GM21367 (cell line): ENCODE results near the gene ABTB1.

ENCODE experiments used
- ATAC-seq: cut with Tn5 transposase; IDR thresholded peaks from one replicate; pipeline ENCODE4 v1.9.1; 2021; ENCODE audit not compliant: unreplicated experiment

ABTB1 gene

DNA sequence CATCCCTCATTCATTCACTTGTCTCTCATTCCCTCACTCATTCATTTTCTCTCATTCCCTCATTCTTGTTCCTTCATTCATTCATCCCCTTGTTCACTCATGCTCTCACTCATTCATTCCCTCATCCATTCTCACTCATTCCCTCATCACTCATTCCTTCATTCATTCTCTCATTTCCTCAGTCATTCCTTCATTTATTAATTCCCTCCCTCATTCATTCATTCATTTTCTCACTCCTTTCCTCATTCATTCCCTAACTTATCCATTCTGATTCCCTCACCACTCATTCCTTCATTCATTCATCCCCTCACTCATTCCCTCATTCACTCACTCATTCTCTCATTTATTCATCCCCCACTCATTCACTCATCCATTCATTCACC lies 13.8 kb downstream of the ABTB1 start:
- ATAC-seq, result no peak

GRCh38 chr3:127687228-127687737 lies 14.5 kb downstream of the ABTB1 start:
- no peak for ATAC-seq

DNA sequence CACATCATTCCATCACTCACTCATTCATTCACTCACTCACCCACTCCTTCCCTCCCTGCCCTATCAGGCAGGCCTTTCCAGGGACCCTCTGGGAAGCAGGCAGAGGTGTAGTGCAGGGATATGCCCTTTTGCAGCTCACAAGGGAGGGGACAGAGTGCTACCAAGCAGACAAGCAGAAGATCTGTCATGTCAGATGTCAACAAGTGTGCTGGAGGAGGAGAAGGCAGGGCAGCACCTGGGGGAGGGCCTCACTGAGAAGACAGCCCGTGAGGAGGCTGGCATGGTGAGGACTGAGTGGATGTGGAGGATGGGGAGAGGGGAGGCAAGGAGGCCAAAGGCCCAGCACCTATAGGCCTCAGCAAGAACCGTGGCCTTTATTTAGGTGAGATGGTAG lies 15.3 kb downstream of the ABTB1 start:
- ATAC-seq, result no peak

DNA sequence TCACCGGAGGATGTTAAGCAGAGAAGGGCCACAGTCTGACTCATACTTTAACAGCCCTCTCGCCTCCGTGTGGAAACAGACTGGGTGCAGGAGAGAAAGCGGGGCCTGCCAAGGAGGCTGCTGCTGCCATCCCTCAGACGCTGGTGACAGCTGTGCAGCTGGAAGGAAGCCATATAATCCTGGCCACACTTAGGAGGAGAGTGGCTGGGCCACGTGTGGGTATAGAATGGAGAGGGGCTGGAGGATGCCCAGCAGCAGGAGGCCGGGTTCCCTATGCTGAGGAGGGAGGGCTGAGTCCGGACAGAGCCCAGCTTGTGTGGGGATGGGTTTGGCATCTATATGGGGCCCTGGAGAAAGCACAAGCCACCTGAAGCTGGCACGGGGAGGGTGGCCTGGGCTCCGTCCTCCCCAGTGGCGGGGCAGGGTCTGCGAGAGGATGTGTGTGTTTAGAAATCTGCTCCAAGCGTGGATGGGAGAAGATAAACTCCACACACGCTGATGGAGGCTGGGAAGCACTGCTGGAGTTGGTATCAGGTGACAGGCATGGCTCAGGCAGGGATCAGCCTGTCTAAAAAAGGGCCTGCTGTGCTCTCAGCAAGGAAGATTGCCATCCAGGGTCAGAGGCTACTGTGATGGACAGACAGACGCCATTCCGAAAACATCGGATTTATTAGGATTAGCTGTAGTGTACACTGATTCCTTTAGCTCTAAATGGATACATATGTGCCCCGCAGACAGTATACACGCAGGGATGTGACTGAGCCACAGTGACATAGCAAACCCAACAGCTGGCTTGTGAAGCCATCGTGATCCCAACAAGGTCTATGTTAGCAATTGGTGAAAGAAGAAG lies 15.9 kb downstream of the ABTB1 start:
- no peak for ATAC-seq

GRCh38 chr3:127689266-127689860 lies 16.6 kb downstream of the ABTB1 start:
- no peak for ATAC-seq

DNA sequence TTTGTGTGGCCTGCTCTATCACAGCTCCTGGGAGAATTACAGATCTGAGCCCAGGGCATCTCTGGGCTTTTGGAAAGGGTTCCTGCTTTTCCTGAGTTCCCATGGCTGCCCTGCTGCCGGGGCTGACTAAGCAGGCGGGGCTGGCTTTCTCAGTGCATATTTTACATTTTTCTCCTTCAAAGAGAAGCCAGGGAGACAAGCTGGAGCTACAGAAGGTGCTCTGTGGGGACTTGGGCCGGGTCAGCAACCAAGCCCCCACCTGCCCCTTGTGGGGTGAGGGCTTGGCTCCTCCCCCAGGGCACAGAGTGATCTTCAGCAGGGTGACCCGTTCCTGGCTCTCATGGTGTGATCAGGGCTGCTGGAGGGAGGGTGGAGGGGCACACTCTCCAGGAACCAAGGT lies 17.4 kb downstream of the ABTB1 start:
- ATAC-seq, result no peak

DNA sequence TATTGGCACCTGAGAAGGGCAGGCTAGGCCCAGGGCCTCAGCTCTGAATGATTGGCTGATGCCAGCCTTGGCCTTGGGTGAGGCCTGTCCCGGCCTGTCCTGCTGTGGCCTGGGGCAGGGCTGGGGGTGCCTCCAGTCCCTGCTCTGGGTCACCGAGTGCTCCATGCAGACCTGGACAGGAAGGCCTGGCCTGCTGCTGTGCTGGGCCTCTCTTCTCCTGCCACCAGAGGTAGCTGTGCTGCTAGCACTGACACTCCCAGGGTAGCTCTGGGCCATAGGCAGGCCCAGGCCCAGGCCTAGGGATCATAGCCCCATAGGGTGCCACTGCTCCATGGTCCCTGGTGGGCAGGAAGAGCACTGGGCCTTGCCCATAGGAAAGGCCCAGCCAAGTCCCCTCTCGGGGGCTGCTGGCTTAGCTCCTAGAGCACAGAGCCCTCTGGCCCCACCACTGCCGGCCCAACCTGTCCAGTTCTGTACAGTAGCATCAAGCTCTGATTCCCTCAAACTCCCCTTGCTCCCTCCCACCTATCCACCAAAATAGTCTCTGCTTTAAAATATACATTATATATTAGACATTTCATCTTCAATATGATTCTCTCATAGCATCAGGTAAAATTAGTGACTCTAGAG lies 18.2 kb downstream of the ABTB1 start:
- ATAC-seq, result no peak

DNA sequence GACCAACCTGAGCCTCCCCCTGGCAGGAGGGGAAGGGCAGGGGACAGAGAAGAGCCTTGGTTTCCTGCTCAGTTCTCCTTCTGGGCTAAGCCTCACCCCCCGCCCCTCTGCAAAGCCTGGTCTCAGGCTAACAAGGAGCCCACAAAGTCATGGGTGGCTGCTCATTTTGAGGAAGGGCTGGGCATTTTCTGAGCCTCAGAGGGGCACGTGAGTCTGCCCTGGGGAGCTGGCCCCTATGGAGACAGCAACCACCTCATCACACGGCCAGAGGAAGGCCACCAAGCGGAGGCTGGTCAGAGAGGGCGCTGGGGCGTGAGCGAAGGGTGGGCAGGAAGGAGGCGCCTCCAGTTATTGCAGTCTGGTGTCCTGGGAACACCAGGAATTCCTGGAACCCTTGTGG lies 18.7 kb downstream of the ABTB1 start:
- no peak for ATAC-seq

DNA sequence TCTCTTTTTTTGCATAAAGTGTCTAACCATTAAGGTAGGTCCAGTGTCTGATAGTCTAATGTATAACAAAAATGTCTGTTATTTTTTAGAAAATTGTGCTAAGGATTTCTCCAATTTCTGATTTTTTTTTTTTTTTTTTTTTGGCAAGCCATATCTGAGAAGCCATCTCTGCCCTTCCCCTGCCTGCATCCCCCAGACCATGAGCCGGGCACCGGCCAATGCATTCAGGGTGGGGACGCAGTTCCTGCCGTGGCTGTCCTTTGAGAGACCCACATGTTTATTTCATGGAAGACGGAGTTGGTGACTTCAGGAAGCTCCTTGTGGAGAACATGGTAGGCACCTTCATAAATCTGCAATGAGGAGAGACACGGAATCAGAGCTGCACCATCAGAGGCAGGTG lies 19.2 kb downstream of the ABTB1 start:
- ATAC-seq, result no peak

DNA sequence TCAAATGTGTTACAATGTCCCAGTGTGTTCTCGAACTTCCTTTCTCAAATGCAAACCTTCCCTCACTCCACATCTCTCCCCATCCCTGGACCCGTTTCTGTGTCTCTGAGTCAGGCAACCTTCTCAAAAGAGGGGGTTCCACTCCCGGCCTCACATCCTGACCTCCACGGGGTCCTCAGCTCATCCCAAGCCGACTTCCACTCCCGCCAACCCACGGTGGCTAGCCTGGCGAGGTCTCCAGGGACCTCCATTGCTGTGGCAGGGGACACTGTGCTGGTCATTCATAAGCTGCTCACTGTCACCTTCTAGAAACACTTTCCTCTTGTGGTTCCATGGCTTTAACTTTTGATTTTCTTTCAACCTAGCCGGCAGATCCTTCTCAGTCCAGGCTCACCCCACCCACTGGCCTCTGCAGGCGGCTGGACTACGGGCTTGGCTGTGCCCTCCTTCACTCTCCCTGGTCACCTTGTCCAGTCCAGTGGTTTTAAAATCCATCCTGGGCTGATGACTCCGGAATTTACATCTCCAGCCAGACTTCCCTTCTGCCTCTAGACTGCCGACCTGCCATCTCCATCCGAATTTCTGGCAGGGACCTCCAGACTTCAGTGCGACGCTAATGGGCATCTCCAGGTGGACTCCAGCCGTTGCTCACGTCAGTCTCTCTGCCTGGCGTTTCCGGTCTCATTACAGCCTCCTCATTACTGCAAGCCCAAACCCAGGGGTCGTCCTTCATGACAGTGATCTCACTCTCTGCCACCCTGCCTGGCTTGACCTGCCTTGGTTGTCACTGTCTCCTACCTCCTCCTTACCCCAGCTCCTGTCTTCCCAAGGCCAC lies 20.0 kb downstream of the ABTB1 start:
- ATAC-seq, result no peak

GRCh38 chr3:127693336-127693843 lies 20.6 kb downstream of the ABTB1 start:
- no peak for ATAC-seq

GRCh38 chr3:127694467-127695215 lies 21.9 kb downstream of the ABTB1 start:
- no peak for ATAC-seq

DNA sequence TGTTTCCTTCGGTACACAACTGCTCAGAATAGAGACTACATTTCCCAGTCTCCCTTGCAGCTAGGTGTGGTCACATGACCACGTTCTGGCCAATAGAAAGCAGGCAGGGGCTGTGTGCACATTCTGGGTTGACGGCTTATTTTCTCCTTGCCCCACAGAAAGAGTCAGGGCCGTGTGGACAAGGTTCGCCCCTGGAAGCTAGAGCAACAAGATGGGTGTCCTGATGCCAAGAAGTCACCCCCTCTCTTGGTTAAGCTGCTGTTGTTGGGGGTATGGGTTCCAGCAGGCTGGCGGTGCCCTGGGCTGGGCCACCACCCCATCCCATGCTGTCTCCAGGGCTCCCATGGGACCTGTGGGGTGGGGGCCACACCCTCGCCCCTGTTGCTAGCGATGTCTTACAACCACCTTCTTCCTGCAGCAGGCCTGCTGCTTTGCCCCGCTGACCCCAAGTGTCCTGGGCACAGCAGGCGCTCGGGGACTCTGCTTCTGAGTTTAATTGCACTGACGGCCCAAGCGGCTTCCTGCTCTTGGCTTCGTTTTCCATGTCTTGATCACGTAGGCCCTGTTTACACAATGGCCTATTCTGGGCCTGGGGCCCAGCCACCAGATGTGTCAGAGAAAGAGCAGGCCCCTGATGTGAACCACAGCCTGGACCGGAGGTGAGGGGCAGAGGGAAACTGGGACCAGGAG lies 24.9 kb downstream of the ABTB1 start:
- peak; percentile 65 for ATAC-seq

GRCh38 chr3:127698286-127698685 lies 25.5 kb downstream of the ABTB1 start:
- no peak for ATAC-seq

- no peak for ATAC-seq
Measured at GRCh38 chr3:127698691-127699415, 26.1 kb downstream of the ABTB1 start.

- ATAC-seq, result no peak
Measured at GRCh38 chr3:127699416-127700300, 26.9 kb downstream of the ABTB1 start.

DNA sequence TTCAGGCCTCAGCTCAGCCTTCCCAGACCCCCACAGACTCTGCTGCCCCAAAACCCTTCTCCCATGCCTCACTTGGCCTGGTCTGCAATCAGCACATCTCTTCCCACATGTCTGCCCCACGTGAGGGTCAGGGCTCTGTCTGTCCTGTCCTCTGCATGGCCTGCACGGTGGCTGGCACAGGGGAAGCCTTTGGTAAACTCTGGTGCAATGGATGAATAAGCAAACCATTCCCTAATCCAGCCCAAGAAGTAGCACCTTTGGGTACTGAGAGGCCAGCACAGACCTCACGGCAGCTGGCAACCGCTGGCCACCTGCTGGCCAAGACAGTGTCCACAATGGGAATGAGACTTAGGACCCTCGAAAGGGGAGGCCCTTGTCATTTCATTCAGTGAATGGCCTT lies 27.7 kb downstream of the ABTB1 start:
- no peak for ATAC-seq

DNA sequence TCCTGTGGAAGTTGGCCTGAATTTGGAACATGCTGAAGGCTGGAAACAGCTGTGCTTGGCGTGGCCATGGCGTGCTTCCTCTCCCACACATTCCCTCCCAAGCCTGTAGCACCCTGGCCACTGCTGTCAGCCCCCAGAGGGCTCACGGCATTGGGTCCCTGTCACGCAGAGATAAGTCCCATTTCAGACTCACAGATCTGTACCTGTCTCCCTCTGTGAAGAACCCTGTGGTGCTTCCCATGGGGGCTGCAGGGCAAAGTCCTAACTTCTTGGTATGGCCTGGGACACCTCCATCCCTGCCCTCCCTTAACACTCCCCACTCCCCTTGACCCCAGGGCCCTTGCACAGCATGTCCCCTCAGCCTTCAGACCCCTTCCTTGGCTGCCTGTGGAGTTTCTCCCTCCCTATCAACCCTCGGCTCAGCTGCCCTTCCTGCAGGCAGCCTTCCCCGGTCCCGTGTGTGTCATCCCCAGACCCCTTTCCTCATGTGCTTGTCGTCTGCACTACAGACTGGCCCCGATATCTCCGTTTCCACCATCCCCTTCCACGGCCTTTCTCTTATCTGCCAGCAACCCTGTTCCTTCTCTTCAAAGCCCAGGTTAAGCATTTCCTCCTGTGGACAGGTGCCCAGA lies 28.6 kb downstream of the ABTB1 start:
- no peak for ATAC-seq
